Right lobe of liver (tissue), 6 donors: Measurements from ENCODE around the gene DCAF11. TPM values are rescaled to one million over a fixed set of nuclear protein-coding genes. Genes with fewer than 3 reads are reported as not detected.

Source experiments
- ATAC-seq, 4 donors: fragments of 200-7000 bp; cut with Tn5 transposase; one replicate each; pipeline ENCODE4 v1.9.1; 2020; ENCODE audit warnings: mild to moderate bottlenecking in 4 of 4, moderate library complexity in 4 of 4
- DNase-seq, 3 donors: peaks; one replicate each; pipeline ENCODE4 v3.0.0-alpha.2; 2020
- H3K27ac ChIP-seq, 3 donors: fragments of 200-600 bp; one replicate each; pipeline ENCODE4 v1.8.0; 2022
- H3K27me3 ChIP-seq, 2 donors: fragments of 200-600 bp; one replicate each; pipeline ENCODE4 v1.8.0; 2022
- H3K36me3 ChIP-seq, 4 donors: fragments of 200-600 bp; sonication (generic) in 1 of 4; one replicate each; pipeline versions ENCODE4 v1.5.1 to v1.8.0; 2017 to 2022; ENCODE audit warnings: control low read depth in 1 of 4
- H3K4me1 ChIP-seq, 4 donors: fragments of 200-600 bp; sonication (generic) in 1 of 4; one replicate each; pipeline versions ENCODE4 v1.5.1 to v1.8.0; 2017 to 2022; ENCODE audit warnings: control low read depth in 1 of 4
- H3K4me3 ChIP-seq, 3 donors: fragments of 200-600 bp; one replicate each; pipeline ENCODE4 v1.8.0; 2022
- H3K9me3 ChIP-seq, 4 donors: fragments of 200-600 bp; sonication (generic) in 1 of 4; one replicate each; pipeline versions ENCODE4 v1.5.1 to v1.8.0; 2017 to 2022; ENCODE audit warnings: control low read depth in 1 of 4
- CTCF ChIP-seq, 4 donors: fragments of 200-600 bp in 3 of 4; fragments of 450-650 bp in 1 of 4; IDR thresholded peaks; one replicate each; pipeline versions ENCODE4 v1.5.1 to v1.8.0; 2016 to 2022; ENCODE audit warnings: antibody characterized with exemption in 4 of 4, mild to moderate bottlenecking in 2 of 4
- POLR2A ChIP-seq: fragments of 450-650 bp; IDR thresholded peaks from one replicate; pipeline ENCODE4 v1.6.1; 2017; ENCODE audit warnings: antibody characterized with exemption, mild to moderate bottlenecking
- WGBS: methylation state at CpG from one replicate; pipeline ENCODE4 v1.1.6; 2018; ENCODE audit warnings: low coverage, low lambda C conversion rate; ENCODE audit not compliant: insufficient coverage; ENCODE audit errors: missing lambda C conversion rate; 5-methylcytosine and 5-hydroxymethylcytosine counted together
- intact Hi-C, 2 donors: fragments of 100-400 bp; cut with DNase I; formaldehyde crosslinking; loops; one replicate each; pipeline versions ENCODE4 v1.11.2 to v1.14.1; 2022
- total RNA-seq, 6 experiments: library from RNA; depleted of rRNA in 2 of 6; stranded (reverse); fragments of >200 nt in 2 of 6; fragmentation: NEBNext Ultra II Directional in 3 of 6; extraction: Animal tissue kit (Norgen Biotek cat#: 25700) in 3 of 6; gene quantifications; one replicate each; pipeline versions ENCODE4 v1.1.0 to v1.2.4, GENCODE V29; 2016 to 2023
- donor health status: DM: no; HTN: yes; CAD: no.
- donor health status: DM: no; HTN: no; CAD: no.
- donor health status: DM: no; HTN: no; CAD: no.
- donor health status: DM: no; HTN: yes; CAD: no.
- donor health status: DM: no; HTN: yes; CAD: no.

DCAF11 gene
- total RNA-seq, 6 experiments from 2014 or later = 65.9 to 180 (median 103) TPM

GRCh38 chr14:24093207-24093900, 21.2 kb upstream of the DCAF11 start:
- 77% methylated on average over 11 of the region's 19 CpGs for WGBS
- peak overlapping the region in 2 of 3 donors; percentile 90 to 98 for H3K4me3 ChIP-seq
- no peak for ATAC-seq
- TF ChIP-seq CTCF (IDR thresholded peaks at IDR 0.05) (no peak), POLR2A (no peak)
- no peak for DNase-seq
- H3K36me3 ChIP-seq = peaks cover 0 to 19% (median 3%) of the 10 kb centered on the region in 4 donors
- no peaks in the 10 kb centered on the region for H3K9me3 ChIP-seq
- no peaks in the 10 kb centered on the region for H3K27me3 ChIP-seq
- H3K27ac ChIP-seq = peak overlapping the region; percentile 89 to 97 (median 94)
- H3K4me1 ChIP-seq = peaks cover 0 to 49% (median 22%) of the 10 kb centered on the region in 4 donors
- intact Hi-C loops = loop anchor here (5.0 to 10.0 kb wide), 2 partner anchors 36 to 61 kb away; no protein-coding TSS in a partner anchor

GRCh38 chr14:24093901-24094840, 20.4 kb upstream of the DCAF11 start, which contains the start of gene PCK2:
TSS of gene PCK2 (plus strand) at chr14:24094311. CDS start at chr14:24094406, 95 bp downstream.
- under 1% methylated on average over 34 of the region's 68 CpGs for WGBS
- intact Hi-C loops = loop anchor here (5.0 to 10.0 kb wide), 2 partner anchors 37 to 61 kb away; no protein-coding TSS in a partner anchor
- ATAC-seq (peak; percentile 83 to 93 (median 86)), DNase-seq (peak; percentile 98 to 99 (median 99))
- Histone ChIP-seq H3K27ac (peak within 1 kb of the TSS; percentile 89 to 97 (median 94)), H3K27me3 (no peaks in the 10 kb centered on the region), H3K9me3 (no peaks in the 10 kb centered on the region), H3K4me3 (peak within 1 kb of the TSS; percentile 77 to 98 (median 90)), H3K4me1 (peaks cover 0 to 58% (median 26%) of the 10 kb centered on the region in 4 donors), H3K36me3 (peaks cover 0 to 27% (median 3%) of the 10 kb centered on the region in 4 donors)
- TF ChIP-seq CTCF (IDR thresholded peaks at IDR 0.05) (no peak), POLR2A (peak; percentile 97)

- intact Hi-C loops = loop anchor here (5.0 to 10.0 kb wide), 2 partner anchors 38 to 60 kb away; no protein-coding TSS in a partner anchor
- Histone ChIP-seq H3K9me3 (no peaks in the 10 kb centered on the region), H3K27ac (peak overlapping the region; percentile 89 to 97 (median 94)), H3K27me3 (no peaks in the 10 kb centered on the region), H3K4me3 (peak overlapping the region; percentile 77 to 98 (median 90)), H3K4me1 (peaks cover 0 to 65% (median 29%) of the 10 kb centered on the region in 4 donors), H3K36me3 (peaks cover 0 to 34% (median 7%) of the 10 kb centered on the region in 4 donors)
- DNase-seq (no peak), ATAC-seq (peak in 1 of 4 donors; percentile 0)
- no peak for TF ChIP-seq CTCF (IDR thresholded peaks at IDR 0.05)
- TF ChIP-seq POLR2A = no peak
- WGBS = 0% methylated on average over 10 of the region's 14 CpGs
These were observed 19.7 kb upstream of the DCAF11 start for GRCh38 chr14:24094841-24095270.
